NCI-H2196 (cell line): Measurements from ENCODE around the gene EAF1.
"Not testable (repeated sequence)": the region's sequence is repeated elsewhere in the genome, so short reads cannot be mapped to it uniquely, and the experiment has no call there.

Experiments
- DNase-seq: peaks from one replicate; lab custom pipeline; 2025; ENCODE audit not compliant: unreplicated experiment; lab: John Stamatoyannopoulos, UW

The EAF1 gene

DNA sequence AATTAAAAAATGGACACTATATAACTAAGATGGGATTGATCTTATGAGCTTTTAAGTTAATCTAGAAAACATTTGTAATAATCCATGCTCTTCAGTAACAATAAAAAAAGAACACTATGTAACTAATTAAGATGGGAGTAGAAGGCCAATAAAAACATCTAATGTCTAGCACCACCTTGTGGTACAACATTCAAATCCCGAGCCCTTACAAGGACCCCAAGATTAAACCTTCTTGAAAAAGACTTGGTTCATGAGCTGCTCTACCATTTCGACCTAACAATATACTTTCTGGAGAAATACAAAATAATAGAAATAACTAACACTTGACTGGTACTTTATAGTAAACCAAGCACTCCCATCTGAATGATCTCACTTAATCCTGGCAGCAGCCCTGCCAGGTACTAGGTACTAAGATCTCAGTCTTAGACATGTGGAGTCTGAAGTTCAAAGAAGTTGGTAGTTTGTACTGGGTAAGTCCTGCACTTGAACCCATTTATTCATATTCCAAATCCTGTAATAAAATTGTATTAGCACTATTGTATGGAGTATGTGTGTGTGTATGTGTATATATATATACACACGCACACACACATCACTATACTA lies 21.8 kb upstream of the EAF1 start:
- DNase-seq: peak; percentile 40

DNA sequence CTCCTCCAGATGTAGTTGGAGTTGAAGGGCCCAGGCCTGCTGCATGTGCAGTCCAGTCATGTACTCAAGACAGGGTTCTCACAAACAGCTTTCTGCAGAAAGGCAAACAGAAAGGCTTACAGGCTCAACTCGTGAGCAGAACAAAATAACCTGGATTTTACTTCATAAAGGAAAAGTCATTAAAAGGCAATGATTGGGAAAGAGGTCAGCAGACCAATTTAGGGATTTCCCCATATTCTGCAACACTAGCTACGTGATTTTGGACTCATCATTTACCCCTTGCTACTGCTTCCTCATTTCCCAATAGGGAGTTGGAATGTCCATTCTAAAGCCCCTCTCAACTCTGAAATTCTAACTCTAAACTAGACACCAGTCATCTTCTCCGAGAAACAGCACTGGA lies 18.2 kb upstream of the EAF1 start:
- DNase-seq: no peak

DNA sequence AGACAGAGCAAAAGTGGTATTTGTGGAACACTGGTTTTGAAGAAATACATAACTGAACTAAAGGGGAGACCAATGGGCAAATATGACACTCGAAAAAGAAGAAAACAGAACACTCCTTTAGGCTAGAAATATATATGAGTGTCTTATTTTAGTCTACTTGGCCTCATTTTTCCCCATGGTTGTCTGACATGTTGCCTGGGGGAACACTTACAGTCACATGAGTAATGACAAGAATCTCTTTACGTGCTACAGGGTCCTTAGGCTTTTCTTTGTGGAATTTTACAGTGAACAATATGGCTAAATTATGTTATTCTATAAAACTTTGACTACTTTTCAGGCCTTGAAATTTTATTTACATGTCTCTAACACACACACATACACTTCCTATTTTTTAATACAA lies 17.6 kb upstream of the EAF1 start:
- DNase-seq: no peak

DNA sequence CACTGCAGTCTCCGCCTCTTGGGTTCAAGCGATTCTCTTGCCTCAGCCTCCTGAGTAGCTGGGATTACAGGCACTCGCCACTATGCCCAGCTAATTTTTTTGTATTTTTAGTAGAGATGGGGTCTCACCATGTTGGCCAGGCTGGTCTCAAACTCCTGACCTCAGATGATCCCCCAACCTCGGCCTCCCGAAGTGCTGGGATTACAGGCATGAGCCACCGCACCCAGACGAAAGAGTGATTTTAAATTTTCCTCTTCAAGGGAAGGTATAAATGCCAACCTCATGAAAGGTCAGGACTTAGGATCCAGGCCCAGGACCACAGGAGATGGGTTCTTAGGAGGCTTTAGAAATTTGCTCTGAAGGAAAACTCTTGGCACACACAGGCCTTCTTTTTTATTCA lies 16.4 kb upstream of the EAF1 start:
- DNase-seq: not testable (repeated sequence)

GRCh38 chr3:15420871-15421270 lies 6.5 kb upstream of the EAF1 start:
- DNase-seq: no peak

DNA sequence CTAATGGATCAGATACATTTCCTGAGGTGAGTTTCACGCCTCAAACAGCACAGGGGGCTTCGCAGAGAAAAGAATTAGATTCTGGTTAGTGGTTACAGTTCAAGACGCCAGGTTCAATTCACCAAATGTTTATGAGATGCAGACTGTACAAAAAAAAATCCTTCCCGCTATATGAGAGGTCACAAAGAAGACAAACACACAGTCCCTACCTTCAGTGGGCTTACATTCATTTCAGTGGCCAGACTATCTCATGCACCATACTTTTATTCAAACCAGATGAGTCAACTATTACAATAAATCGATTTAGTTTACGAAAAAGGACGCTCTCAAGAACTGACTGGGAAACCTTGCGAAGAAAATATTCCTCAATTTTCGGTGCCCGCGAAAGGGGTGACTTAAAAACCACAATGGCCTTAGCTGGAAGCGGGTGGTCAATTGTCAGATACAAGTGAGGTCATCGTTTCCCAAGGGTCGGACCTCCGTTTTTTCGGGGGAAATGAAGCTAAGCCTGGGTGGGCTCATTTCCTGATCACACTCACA lies 749 bp upstream of the EAF1 start:
- DNase-seq: no peak

- DNase-seq: no peak
These were observed 583 bp downstream of the EAF1 start for GRCh38 chr3:15427981-15428380.

GRCh38 chr3:15428539-15428938 lies 1.1 kb downstream of the EAF1 start:
- DNase-seq: no peak

DNA sequence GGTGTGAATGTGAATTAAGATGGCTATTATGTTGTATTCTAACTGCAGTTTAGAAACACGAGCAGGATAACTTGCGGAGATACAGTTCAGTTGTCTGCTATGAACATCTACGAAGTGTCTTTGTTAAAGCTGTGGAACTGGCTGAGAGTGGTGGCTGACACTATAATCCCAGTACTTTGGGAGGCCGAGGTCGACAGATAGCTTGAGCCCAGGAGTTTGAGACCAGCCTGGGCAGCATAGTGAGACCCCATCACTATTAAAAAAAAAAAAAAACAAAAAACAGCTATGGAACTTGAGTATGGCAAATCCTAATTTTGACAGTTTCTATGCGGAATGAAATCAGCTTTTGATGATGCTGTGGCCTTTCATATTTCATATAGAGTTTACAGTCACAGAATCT lies 1.7 kb downstream of the EAF1 start:
- no peak for DNase-seq

DNA sequence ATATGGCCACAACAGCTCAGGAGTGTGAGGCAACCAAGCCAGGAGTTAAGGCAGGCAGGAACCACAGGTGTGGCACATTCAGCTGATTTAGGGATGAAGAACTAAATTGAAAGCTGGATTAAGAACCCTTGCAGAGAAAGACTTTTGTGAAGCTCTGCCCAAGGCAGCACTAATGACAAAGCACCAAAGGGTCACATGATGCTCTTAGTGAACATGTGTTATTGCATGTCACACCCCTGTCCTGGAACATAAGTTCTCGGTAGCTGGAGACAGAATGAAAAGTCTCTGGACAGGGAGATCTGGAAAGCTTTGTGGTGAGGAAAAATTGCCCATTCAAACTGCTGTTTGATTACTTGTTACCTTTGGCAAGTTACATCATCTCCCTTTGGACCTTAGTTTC lies 3.2 kb downstream of the EAF1 start:
- DNase-seq: no peak

- no peak for DNase-seq
These were observed 3.9 kb downstream of the EAF1 start for GRCh38 chr3:15431256-15431837.

- no peak for DNase-seq
These were observed 6.1 kb downstream of the EAF1 start for GRCh38 chr3:15433531-15433930.

GRCh38 chr3:15434756-15435155 lies 7.4 kb downstream of the EAF1 start:
- DNase-seq: no peak

- DNase-seq: no peak
These were observed 8.8 kb downstream of the EAF1 start for GRCh38 chr3:15436246-15436645.

DNA sequence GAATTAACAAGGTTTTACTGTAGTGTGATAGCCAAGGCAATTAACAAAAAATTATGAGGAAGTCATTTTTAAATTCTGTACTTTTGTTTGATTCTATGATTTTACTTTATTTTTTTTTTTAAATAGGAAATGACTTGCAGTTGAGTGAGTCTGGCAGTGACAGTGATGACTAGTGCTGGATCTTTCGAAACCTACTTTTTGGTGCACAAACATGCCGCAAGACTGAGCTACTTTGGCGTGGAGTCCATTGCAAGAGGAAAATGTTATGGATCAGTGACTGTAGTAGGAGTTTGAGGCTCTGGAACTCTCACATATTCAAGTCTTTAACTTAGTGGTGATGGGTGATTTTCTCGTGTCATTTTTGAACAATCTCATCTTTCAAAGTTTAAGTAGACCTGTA lies 11.6 kb downstream of the EAF1 start:
- no peak for DNase-seq

GRCh38 chr3:15439476-15439875 lies 12.1 kb downstream of the EAF1 start:
- DNase-seq: no peak

GRCh38 chr3:15440891-15441290 lies 13.5 kb downstream of the EAF1 start:
- no peak for DNase-seq

DNA sequence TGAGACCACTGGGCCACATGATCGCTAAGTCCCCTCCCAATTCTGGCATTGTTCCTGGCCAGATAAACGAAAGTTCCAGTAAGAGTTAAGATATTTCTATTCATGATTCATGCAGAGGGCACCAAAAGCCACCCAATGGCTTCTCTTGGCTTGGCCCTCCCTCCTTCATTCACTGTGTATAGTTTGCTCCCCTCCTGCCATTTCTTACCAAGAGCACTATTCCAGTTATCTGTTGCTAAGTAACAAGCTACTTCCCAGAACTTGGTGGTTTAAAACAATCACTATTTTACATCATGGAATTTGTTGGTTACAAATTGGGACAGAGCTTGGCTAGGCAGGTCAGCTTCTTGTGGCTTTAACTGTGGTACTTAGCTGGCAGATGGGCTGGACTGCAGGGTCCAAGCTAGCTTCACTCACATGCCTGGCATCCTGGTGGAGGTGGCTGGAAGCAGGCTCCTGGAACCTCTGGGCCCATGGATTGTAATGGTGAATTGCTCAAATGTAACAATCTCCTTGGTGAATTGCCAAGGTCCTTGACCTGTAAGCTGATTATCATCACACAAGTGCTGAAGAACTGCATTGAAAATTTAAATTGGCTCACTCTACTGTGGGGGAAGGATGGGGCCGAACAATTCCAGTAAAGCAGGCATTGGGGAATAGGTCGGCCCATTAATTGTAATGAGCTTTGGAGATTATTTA lies 16.6 kb downstream of the EAF1 start:
- DNase-seq: peak; percentile 11

- no peak for DNase-seq
These were observed 22.3 kb downstream of the EAF1 start for GRCh38 chr3:15449489-15450224.

DNA sequence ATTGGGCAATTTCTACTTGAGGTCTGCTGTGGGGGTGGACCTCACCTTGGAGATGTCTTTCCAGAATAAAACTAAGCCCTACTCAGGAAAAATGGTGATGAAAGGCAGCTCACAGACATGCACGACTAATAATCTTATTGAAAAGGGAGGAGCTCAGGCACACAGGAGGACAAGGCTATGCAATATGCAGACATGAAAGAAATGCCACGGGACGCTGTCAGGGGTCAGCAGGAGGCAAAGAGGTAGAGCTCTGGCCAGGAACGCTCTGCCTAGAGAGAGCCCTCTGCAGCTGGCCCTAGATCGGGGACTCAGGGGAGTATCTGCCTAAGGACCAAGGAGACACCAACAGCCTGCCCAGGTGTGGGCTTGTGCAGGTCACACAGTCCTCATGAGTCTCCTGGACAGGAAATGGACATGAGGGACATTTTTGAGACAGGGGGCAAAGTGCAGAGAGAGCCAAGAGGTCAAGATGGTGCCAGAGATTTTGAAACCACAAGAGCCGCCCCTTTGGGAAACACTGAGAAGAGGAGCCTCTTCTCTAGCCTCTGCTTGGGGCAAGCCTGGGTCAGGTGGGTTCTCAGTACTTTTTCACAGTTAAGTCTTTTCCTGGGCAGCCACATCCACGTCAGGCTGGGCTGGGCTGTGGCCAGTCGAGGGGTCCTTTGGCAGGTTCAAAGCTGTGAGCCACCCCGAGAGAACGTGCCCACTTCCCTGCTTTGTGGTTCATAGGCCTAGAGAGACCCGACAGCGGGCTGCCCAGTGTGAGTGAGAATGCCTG lies 23.2 kb downstream of the EAF1 start:
- no peak for DNase-seq
